Effector memory CD4-positive, alpha-beta T cell (primary cell): ENCODE results near the gene AMZ2.
A peak's percentile ranks its signal among the peaks of the same experiment; 100 is the strongest.
"Not testable (repeated sequence)": the region's sequence is repeated elsewhere in the genome, so short reads cannot be mapped to it uniquely, and the experiment has no call there.

Source experiments
- DNase-seq, 3 donors: peaks; one replicate each; pipeline ENCODE4 v3.0.0-alpha.2; 2020
- H3K27ac ChIP-seq: 2 replicates; pipeline ENCODE4 v1.7.0; 2013; ENCODE audit warnings: mild to moderate bottlenecking, low read length, moderate library complexity; ENCODE audit not compliant: insufficient read depth, poor library complexity, severe bottlenecking
- H3K27me3 ChIP-seq: replicated peaks from 2 replicates; pipeline ENCODE4 v1.7.0; 2013; ENCODE audit warnings: mild to moderate bottlenecking, low read length; ENCODE audit not compliant: insufficient read depth, control insufficient read depth, poor library complexity, severe bottlenecking
- H3K36me3 ChIP-seq: 2 replicates; pipeline ENCODE4 v1.7.0; 2013; ENCODE audit warnings: mild to moderate bottlenecking, low read length, moderate library complexity; ENCODE audit not compliant: control insufficient read depth, insufficient read depth
- H3K4me1 ChIP-seq: 2 replicates; pipeline ENCODE4 v1.7.0; 2013; ENCODE audit warnings: low read length, mild to moderate bottlenecking; ENCODE audit not compliant: control insufficient read depth, insufficient read depth, poor library complexity, severe bottlenecking
- H3K4me3 ChIP-seq: 2 replicates; pipeline ENCODE4 v1.7.0; 2013; ENCODE audit warnings: low read length, low read depth, mild to moderate bottlenecking; ENCODE audit not compliant: insufficient read depth, poor library complexity, severe bottlenecking
- H3K9me3 ChIP-seq: 2 replicates; pipeline ENCODE4 v1.7.0; 2013; ENCODE audit warnings: mild to moderate bottlenecking, low read length, moderate library complexity; ENCODE audit not compliant: control insufficient read depth

The AMZ2 gene

DNA sequence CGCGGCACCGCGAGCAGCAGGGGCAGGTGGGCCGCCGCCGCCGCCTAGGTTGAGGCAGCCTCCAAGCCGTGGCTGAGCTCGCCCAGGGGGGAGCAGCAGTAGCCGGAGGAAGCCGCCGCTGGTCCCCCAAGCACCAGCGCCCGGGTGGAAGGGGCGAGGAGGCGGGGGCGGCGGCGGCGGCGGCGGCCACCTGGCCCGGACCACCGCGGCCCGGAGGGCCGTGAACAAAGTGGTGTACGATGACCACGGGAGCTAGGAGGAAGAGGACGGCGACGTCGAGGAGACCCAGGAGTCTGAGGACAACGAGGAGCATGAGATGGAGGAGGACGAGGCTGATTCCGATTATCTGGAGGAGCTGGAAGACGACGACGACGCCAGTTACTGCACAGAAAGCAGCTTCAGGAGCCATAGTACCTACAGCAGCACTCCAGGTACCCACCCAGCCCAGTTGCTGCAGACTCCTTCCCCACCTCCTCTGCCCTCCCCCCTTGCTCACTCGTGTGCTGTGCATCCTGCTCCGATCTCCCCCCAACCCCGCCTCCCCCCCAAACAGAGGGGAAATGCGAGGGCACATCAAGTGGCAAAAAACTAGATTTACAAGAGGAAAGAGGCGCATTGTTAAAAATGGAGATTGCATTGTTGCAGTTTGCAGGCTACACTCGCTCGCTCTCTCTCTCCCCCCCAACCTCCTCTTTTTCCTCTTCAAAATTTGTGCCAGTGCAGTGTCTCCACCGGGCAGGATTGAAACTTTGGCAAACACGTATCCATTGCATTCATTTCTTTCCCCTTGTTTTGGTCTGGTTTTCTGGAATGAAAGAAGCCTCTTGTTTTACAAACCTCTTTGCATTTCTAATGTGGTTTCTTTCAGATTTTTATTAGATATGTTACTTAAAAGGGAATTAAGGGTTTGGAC is 41.8 kb upstream of the AMZ2 start:
- Histone ChIP-seq H3K4me1 (peaks cover 15% of the 10 kb centered on the region), H3K27me3 (no peaks in the 10 kb centered on the region), H3K4me3 (peak overlapping the region; percentile 77), H3K9me3 (no peaks in the 10 kb centered on the region), H3K36me3 (peaks cover 8% of the 10 kb centered on the region), H3K27ac (peak overlapping the region; percentile 81)
- DNase-seq, result no peak

DNA sequence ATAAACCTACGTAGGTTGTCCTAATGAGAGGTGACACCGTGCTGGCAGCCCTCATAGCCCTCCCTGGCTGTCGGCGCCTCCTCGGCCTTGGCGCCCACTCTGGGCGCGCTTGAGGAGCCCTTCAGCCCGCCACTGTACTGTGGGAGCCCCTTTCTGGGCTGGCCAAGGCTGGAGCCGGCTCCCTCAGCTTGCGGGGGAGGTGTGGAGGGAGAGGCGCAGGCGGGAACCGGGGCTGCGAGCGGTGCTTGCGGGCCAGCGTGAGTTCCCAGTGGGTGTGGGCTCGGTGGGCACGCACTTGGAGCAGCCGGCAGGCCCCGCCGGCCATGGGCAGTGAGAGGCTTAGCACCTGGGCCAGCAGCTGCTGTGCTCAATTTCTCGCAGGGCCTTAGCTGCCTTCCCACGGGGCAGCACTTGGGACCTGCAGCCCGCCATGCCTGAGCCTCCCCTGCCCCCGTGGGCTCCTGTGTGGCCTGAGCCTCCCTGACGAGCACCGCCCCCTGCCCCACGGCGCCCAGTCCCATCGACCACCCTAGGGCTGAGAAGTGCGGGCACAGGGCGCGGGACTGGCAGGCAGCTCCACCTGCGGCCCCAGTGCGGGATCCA is 40.1 kb upstream of the AMZ2 start:
- Histone ChIP-seq H3K4me3 (no peak overlapping the region), H3K9me3 (no peaks in the 10 kb centered on the region), H3K36me3 (peaks cover 11% of the 10 kb centered on the region), H3K27me3 (no peaks in the 10 kb centered on the region), H3K4me1 (peaks cover 15% of the 10 kb centered on the region), H3K27ac (peak overlapping the region; percentile 81)
- no peak for DNase-seq

DNA sequence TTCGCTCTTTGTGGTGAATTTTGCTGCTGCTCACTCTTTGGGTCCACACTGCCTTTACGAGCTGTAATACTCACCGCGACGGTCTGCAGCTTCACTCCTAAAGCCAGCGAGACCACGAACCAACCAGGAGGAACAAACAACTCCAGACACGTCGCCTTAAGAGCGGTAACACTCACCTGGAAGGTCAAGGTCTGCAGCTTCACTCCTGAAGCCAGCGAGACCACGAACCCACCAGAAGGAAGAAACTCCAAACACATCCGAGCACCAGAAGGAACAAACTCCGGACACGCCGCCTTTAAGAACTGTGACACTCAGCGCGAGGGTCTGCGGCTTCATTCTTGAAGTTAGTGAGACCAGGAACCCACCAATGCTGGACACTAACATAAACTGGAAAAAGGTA is 39.2 kb upstream of the AMZ2 start:
- H3K36me3 ChIP-seq, result peaks cover 14% of the 10 kb centered on the region
- H3K9me3 ChIP-seq, DNase-seq, H3K4me3 ChIP-seq, H3K27me3 ChIP-seq, H3K27ac ChIP-seq: not testable (repeated sequence)
- peaks cover 15% of the 10 kb centered on the region for H3K4me1 ChIP-seq

DNA sequence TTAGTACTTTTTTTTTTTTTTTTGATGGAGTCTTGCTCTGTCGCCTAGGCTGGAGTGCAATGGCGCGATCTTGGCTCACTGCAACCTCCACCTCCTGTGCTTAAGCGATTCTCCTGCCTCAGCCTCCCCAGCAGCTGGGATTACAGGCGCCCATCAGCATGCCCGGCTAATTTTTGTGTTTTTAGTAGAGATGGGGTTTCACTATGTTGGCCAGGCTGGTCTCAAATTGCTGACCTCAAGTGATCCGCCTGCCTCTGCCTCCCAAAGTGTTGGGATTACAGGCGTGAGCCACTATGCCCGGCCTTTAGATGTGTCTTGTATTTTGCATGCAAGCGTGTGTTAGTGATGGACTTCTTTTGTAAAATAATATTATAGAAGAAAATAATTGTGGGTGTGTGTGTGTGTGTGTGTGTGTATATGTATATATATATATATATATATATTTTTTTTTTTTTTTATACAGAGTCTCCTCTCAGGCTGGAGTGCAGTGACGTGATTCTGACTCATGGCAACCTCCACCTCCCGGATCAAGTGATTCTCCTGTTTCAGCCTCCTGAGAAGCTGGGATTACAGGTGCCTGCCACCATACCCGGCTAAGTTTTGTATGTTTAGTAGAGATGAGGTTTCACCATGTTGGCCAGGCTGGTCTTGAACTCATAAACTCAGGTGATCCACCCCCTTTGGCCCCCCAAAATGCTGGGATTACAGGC is 38.5 kb upstream of the AMZ2 start:
- H3K27me3 ChIP-seq, H3K9me3 ChIP-seq, H3K27ac ChIP-seq, H3K4me3 ChIP-seq, DNase-seq: not testable (repeated sequence)
- Histone ChIP-seq H3K4me1 (peaks cover 15% of the 10 kb centered on the region), H3K36me3 (peaks cover 14% of the 10 kb centered on the region)

DNA sequence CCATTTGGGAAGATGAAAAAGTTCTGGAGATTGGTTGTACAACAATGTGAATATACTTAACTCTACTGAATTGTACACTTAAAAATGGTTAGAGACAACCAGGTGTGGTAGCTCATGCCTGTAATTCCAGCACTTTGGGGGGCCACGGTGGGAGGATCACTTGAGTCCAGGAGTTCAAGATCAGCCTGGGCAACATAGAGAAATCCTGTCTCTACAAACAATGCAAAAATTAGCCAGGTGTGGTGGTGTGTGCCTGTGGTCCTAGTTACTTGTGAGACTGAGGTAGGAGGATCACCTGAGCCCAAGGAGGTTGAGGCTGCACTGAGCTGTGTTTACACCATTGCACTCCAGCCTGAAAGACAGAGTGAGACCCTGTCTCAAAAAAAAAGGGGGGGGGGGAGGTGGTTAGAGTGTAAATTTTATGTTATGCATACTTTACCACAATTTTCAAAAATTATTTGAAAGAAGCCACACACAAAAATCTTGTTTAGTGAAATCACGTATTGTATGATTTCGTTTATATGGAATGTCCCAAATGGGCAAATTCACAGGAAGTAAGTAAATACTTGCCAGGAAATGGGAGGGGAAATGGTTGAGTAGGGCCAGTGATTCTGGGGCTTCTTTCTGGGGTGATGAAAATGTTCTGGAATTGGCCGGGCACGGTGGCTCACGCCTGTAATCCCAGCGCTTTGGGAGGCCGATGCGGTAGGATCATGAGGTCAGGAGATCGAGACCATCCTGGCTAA is 37.1 kb upstream of the AMZ2 start:
- H3K27me3 ChIP-seq, result no peaks in the 10 kb centered on the region
- no peak overlapping the region for H3K4me3 ChIP-seq
- no peak for DNase-seq
- H3K36me3 ChIP-seq, result peaks cover 14% of the 10 kb centered on the region
- H3K4me1 ChIP-seq, result peaks cover 11% of the 10 kb centered on the region
- H3K9me3 ChIP-seq, result no peaks in the 10 kb centered on the region
- H3K27ac ChIP-seq, result no peak overlapping the region

DNA sequence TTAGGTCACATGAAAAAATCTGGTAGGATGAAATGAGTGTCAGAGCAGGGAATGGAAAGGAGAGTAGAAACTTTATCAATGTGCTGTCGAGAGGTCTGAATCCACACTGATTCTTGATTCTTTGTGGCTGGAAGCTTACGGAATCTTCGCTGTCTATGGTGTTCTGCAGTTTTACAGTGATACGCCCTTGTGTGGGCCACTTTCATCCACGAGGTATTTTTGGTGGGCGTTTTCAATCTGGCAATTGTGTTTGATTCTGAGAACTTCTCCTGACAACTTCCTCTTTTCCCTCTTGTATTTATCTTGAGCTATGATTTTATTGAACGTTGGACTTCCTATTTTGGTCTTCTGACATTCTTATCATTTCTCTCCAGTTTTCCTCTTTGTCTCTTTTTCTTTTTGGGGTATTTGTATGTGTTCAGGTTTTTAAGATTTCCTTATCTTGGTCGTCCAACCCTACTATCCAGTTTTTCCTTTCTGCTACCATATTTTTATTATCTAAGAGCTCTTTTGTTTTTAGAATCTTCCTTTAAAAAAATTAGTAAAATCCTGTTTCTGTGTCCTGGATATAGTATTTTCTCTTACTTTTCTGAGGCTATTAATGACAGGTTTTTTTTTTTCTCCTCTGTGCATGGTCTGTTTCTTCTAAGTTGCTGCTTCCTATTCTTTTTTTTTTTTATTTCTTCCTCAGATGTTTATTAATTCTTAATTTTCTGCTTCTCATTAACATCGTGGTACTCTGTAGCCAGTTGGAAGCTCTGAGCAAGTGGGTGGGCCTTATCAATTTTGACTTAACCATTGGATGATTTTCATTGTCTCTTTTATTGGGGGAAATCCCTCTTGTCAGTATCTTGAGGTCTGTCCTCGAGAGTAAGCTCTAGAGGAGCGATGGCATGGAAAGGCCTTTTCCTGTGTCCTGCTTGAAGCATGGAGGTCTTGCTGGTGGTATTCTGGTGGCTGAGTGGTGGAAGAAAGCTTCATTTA is 34.1 kb upstream of the AMZ2 start:
- H3K27me3 ChIP-seq, H3K4me1 ChIP-seq, H3K9me3 ChIP-seq, DNase-seq, H3K4me3 ChIP-seq: not testable (repeated sequence)
- Histone ChIP-seq H3K36me3 (peaks cover 14% of the 10 kb centered on the region), H3K27ac (peak overlapping the region; percentile 7)

DNA sequence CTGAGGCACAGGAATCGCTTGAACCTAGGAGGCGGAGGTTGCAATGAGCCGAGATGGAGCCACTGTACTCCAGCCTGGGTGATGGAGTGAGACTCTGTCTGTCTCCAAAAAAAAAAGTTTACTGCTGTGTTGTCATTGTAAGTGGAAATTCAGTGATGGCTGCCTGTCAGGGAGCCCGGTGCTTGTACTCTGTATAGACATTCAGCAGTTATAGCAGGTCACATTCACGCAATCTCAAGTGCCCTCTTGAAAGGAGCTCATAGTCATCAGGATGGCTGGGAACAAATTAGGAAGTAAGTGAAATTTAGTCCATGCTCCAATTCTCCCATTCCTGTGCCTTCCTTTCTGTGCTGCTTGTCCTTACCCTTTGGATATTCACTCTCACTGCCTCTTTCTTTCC is 32.4 kb upstream of the AMZ2 start:
- H3K27me3 ChIP-seq, H3K36me3 ChIP-seq, H3K4me3 ChIP-seq, H3K4me1 ChIP-seq, DNase-seq, H3K27ac ChIP-seq, H3K9me3 ChIP-seq: not testable (repeated sequence)

DNA sequence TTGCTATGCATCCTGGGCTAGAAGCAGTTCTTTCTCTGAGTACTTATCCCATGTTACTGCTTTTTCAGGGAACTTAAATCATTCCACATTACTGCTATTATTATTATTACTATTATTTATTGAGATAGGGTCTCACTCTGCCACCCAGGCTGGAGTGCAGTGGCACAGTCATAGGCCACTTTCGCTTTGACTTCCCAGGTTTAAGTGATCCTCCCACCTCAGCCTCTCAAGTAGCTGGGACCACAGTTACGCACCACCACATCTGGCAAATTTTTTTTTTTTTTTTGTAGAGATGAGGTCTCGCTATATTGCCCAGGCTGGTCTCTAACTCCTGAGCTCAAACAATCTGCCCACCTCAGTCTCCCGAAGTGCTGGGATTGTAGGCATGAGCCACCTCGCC is 28.4 kb upstream of the AMZ2 start:
- not testable (repeated sequence) for H3K4me3 ChIP-seq, H3K27me3 ChIP-seq, DNase-seq, H3K9me3 ChIP-seq, H3K4me1 ChIP-seq, H3K27ac ChIP-seq, H3K36me3 ChIP-seq

DNA sequence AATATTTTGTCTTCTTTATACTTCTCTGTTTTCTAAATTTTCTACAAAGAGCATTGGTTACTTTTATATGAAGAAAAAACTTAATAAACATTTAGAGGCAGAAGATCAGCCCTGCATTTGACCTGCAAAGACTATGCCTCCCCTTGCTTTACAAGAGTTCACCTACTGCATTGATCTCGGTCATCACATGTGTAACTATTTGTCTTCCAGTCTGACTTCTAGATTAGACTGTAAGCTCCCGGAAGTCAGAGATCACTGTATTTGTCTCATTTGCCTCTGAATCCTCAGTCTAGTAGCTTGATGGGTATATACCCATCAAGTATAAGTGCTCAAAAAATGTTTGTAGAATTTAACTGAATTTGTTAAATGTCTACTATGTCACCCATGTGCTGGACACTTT is 27.7 kb upstream of the AMZ2 start:
- not testable (repeated sequence) for H3K36me3 ChIP-seq, H3K27me3 ChIP-seq, H3K4me1 ChIP-seq, H3K9me3 ChIP-seq, H3K27ac ChIP-seq, H3K4me3 ChIP-seq, DNase-seq
